A549 (cell line): ENCODE results near the gene NEDD8. TPM values are rescaled to one million over a fixed set of nuclear protein-coding genes. Genes with fewer than 3 reads are reported as not detected.

Experiments used
- ATAC-seq, 2 experiments: fragments of 200-7000 bp in 1 of 2; fragments of >200 bp in 1 of 2; cut with Nextera tagmentation in 1 of 2; cut with Tn5 transposase in 1 of 2; 3 replicates each; pipeline versions ENCODE4 v1.8.0 to v1.9.1; 2018 to 2020; ENCODE audit warnings: mild to moderate bottlenecking in 1 of 2, moderate library complexity in 1 of 2
- CTCF ChIA-PET: fragments of 300-600 bp; sonication (Branson Sonifier 250); formaldehyde crosslinking; extraction: SDS; loops from one replicate; lab custom pipeline; 2021; ENCODE audit warnings: antibody characterized with exemption, inconsistent platforms; lab: Yijun Ruan, JAX
- POLR2A ChIA-PET: fragments of 350-600 bp; formaldehyde crosslinking; extraction: SDS; loops from one replicate; lab custom pipeline; 2021; ENCODE audit warnings: antibody characterized with exemption, inconsistent platforms; lab: Yijun Ruan, JAX
- DNase-seq, 2 experiments: peaks; one replicate each; pipeline versions ENCODE4 v3.0.0 to v3.0.0-alpha.2; 2011 to 2016; ENCODE audit warnings: low read depth in 1 of 2, low spot score in 1 of 2
- FAIRE-seq: peaks from 2 replicates; lab custom pipeline; 2011; peaks lifted over from hg19 to GRCh38; lab: Jason Lieb, UNC
- H3K27ac ChIP-seq, 2 experiments: fragments of >200 bp; sonication (Bioruptor Twin); formaldehyde crosslinking; 3 replicates each; pipeline ENCODE4 v1.5.1; 2016 to 2017
- H3K4me1 ChIP-seq: fragments of >200 bp; sonication (Bioruptor Twin); formaldehyde crosslinking; 3 replicates; pipeline ENCODE4 v1.6.1; 2016
- H3K4me2 ChIP-seq: fragments of >200 bp; sonication (Bioruptor Twin); formaldehyde crosslinking; 3 replicates; pipeline ENCODE4 v1.6.1; 2016
- H3K4me3 ChIP-seq: fragments of >200 bp; sonication (Bioruptor Twin); formaldehyde crosslinking; 3 replicates; pipeline ENCODE4 v1.5.1; 2016
- H3K9me3 ChIP-seq: fragments of >200 bp; sonication (Bioruptor Twin); formaldehyde crosslinking; 3 replicates; pipeline ENCODE4 v1.6.1; 2016
- BCL3 ChIP-seq: fragments of >200 bp; sonication (Bioruptor Twin); formaldehyde crosslinking; IDR thresholded peaks from 3 replicates; pipeline ENCODE4 v1.6.1; 2016
- CBX2 ChIP-seq: fragments of 200-600 bp; sonication (generic); IDR thresholded peaks from 2 replicates; pipeline ENCODE4 v1.6.1; 2016; ENCODE audit warnings: low read depth, mild to moderate bottlenecking, borderline replicate concordance
- CHD2 ChIP-seq: fragments of 150-350 bp; IDR thresholded peaks from 2 replicates; pipeline ENCODE4 v1.6.1; 2014; ENCODE audit warnings: low read length; ENCODE audit not compliant: partially characterized antibody
- CHD4 ChIP-seq: fragments of 200-600 bp; sonication (generic); IDR thresholded peaks from 2 replicates; pipeline ENCODE4 v1.6.1; 2016; ENCODE audit warnings: antibody characterized with exemption, mild to moderate bottlenecking, borderline replicate concordance
- CTCF ChIP-seq: fragments of >200 bp; sonication (Bioruptor Twin); formaldehyde crosslinking; IDR thresholded peaks from 3 replicates; pipeline ENCODE4 v1.5.1; 2016
- E2F6 ChIP-seq: IDR thresholded peaks from 2 replicates; pipeline ENCODE4 v1.6.1; 2012; ENCODE audit warnings: low read depth, borderline replicate concordance
- EHF ChIP-seq: fragments of 250-450 bp; sonication (Bioruptor Pico); IDR thresholded peaks from 2 replicates; pipeline ENCODE4 v1.5.0; 2020; ENCODE audit warnings: mild to moderate bottlenecking
- EHMT2 ChIP-seq: fragments of 200-600 bp; sonication (generic); IDR thresholded peaks from 2 replicates; pipeline ENCODE4 v1.6.1; 2016; ENCODE audit warnings: antibody characterized with exemption, low read depth, mild to moderate bottlenecking, moderate library complexity
- ESRRA ChIP-seq: fragments of 150-350 bp; IDR thresholded peaks from 2 replicates; pipeline ENCODE4 v1.6.1; 2014; ENCODE audit warnings: mild to moderate bottlenecking, low read length, borderline replicate concordance
- FOSB ChIP-seq: fragments of 250-450 bp; sonication (Bioruptor Pico); IDR thresholded peaks from 2 replicates; pipeline ENCODE4 v1.5.0; 2020; ENCODE audit warnings: mild to moderate bottlenecking, moderate library complexity
- FOSL2 ChIP-seq, 2 experiments: fragments of 450-650 bp in 1 of 2; fragments of >200 bp in 1 of 2; sonication (Bioruptor Twin) in 1 of 2; formaldehyde crosslinking; IDR thresholded peaks; 2 replicates each; pipeline versions ENCODE4 v1.5.0 to v1.6.1; 2016 to 2020; ENCODE audit warnings: mild to moderate bottlenecking in 1 of 2, moderate library complexity in 1 of 2
- GATA3 ChIP-seq: IDR thresholded peaks from 2 replicates; pipeline ENCODE4 v1.6.1; 2012; ENCODE audit warnings: borderline replicate concordance
- HES2 ChIP-seq: fragments of >200 bp; sonication (Bioruptor Twin); formaldehyde crosslinking; IDR thresholded peaks from 2 replicates; pipeline ENCODE4 v1.6.1; 2016
- HEYL ChIP-seq: fragments of 250-450 bp; sonication (Bioruptor Pico); IDR thresholded peaks from 2 replicates; pipeline ENCODE4 v1.8.0; 2021; ENCODE audit warnings: mild to moderate bottlenecking, moderate library complexity
- HMGXB4 ChIP-seq: fragments of 250-450 bp; sonication (Bioruptor Pico); IDR thresholded peaks from 2 replicates; pipeline ENCODE4 v1.5.0; 2021; ENCODE audit warnings: mild to moderate bottlenecking, moderate library complexity, borderline replicate concordance
- HOXB13 ChIP-seq: fragments of 250-450 bp; sonication (Bioruptor Pico); IDR thresholded peaks from 2 replicates; pipeline ENCODE4 v1.5.0; 2020; ENCODE audit warnings: low read depth, mild to moderate bottlenecking, moderate library complexity
- HOXB5 ChIP-seq: fragments of 250-450 bp; sonication (Bioruptor Pico); IDR thresholded peaks from 2 replicates; pipeline ENCODE4 v1.5.0; 2020; ENCODE audit warnings: mild to moderate bottlenecking, moderate library complexity
- JUNB ChIP-seq: fragments of >200 bp; sonication (Bioruptor Twin); formaldehyde crosslinking; IDR thresholded peaks from 2 replicates; pipeline ENCODE4 v1.6.1; 2016
- KDM1A ChIP-seq: fragments of 200-600 bp; sonication (generic); IDR thresholded peaks from 2 replicates; pipeline ENCODE4 v1.6.1; 2016; ENCODE audit warnings: low read depth, mild to moderate bottlenecking
- MAX ChIP-seq: IDR thresholded peaks from 2 replicates; pipeline ENCODE4 v1.6.1; 2012
- MYC ChIP-seq: IDR thresholded peaks from 2 replicates; pipeline ENCODE4 v1.6.1; 2012; ENCODE audit warnings: mild to moderate bottlenecking, inconsistent platforms, low read length, improper control_type of control experiment, borderline replicate concordance
- PBX3 ChIP-seq: IDR thresholded peaks from 2 replicates; pipeline ENCODE4 v1.6.1; 2012
- POLR2A ChIP-seq: IDR thresholded peaks from 2 replicates; pipeline ENCODE4 v1.6.1; 2012; ENCODE audit warnings: mild to moderate bottlenecking, low read length
- POLR2AphosphoS2 ChIP-seq: conservative IDR thresholded peaks from 2 replicates; pipeline ENCODE4 v1.6.1; 2012; ENCODE audit warnings: low read length, improper control_type of control experiment, inconsistent platforms
- REST ChIP-seq: fragments of 200-600 bp; sonication (generic); IDR thresholded peaks from 2 replicates; pipeline ENCODE4 v1.6.1; 2016; ENCODE audit warnings: antibody characterized with exemption, mild to moderate bottlenecking, moderate library complexity
- RNF2 ChIP-seq: fragments of 200-600 bp; sonication (generic); IDR thresholded peaks from 2 replicates; pipeline ENCODE4 v1.6.1; 2016; ENCODE audit warnings: low read depth, mild to moderate bottlenecking, antibody characterized with exemption, moderate library complexity, borderline replicate concordance
- SMC3 ChIP-seq: fragments of >200 bp; sonication (Bioruptor Twin); formaldehyde crosslinking; IDR thresholded peaks from 3 replicates; pipeline ENCODE4 v1.6.1; 2018; ENCODE audit warnings: inconsistent platforms
- SREBF2 ChIP-seq: fragments of 450-650 bp; IDR thresholded peaks from 2 replicates; pipeline ENCODE4 v1.6.1; 2014; ENCODE audit warnings: mild to moderate bottlenecking, moderate library complexity
- WGBS: methylation state at CpG from one replicate; pipeline ENCODE4 v1.1.6; 2017; ENCODE audit errors: missing lambda C conversion rate; 5-methylcytosine and 5-hydroxymethylcytosine counted together
- polyA plus RNA-seq, 4 experiments: library from polyadenylated mRNA; depleted of rRNA in 3 of 4; stranded (reverse); fragments of >200 nt; fragmentation: RNase III in 1 of 4; extraction: RNeasy Plus Mini Kit Qiagen cat#74134 plus additional on column Dnase treatment in 1 of 4; gene quantifications; 2 replicates in 3 of 4; 3 replicates in 1 of 4; pipeline ENCODE4 v1.2.3, GENCODE V29; 2011 to 2017

The NEDD8 gene
- polyA plus RNA-seq, 2 of the 4 experiments (the other 2 are of a cell fraction) = 433 to 589 TPM

GRCh38 chr14:24188251-24189058 is 43.7 kb downstream of the NEDD8 start, which contains the start of gene IPO4:
IPO4 (minus strand) TSS chr14:24188816; CDS start chr14:24188787, 29 bp downstream.
- H3K4me1 ChIP-seq = peaks cover 16% of the 10 kb centered on the region
- WGBS = 2% methylated on average over 30 of the region's 65 CpGs
- CTCF ChIA-PET = interaction anchor here (0.7 to 1.8 kb wide), 8 partner anchors 20 to 130 kb away, joined by 3 to 5 read pairs (median 3); partner anchors contain the start of genes EMC9, MDP1 and TINF2
- ATAC-seq = peak; percentile 88 to 94
- POLR2A ChIA-PET = interaction anchor here (1.1 to 1.6 kb wide), 6 partner anchors 9 to 54 kb away, joined by 4 to 16 read pairs (median 6); partner anchors contain the start of genes CHMP4A, MDP1 and TINF2
- FAIRE-seq = no peak
- H3K4me2 ChIP-seq = peak within 1 kb of the TSS; percentile 88
- DNase-seq = peak; percentile 98 to 99
- H3K9me3 ChIP-seq = no peaks in the 10 kb centered on the region
- peak within 1 kb of the TSS; percentile 97 for H3K4me3 ChIP-seq
- H3K27ac ChIP-seq = peak within 1 kb of the TSS; percentile 96 to 98
- TF ChIP-seq FOSB = no peak
- TF ChIP-seq POLR2AphosphoS2 = no peak
- no peak for TF ChIP-seq FOSL2 (IDR thresholded peaks at IDR 0.05)
- TF ChIP-seq FOSL2 (CRISPR knock-in tag; IDR thresholded peaks at IDR 0.05) = peak; percentile 62; the same call in 1 of the 2 replicates
- no peak for TF ChIP-seq HMGXB4 (CRISPR knock-in tag)
- TF ChIP-seq MAX = peak; percentile 99
- 0 out of 2 replicates have a peak, but pooled peaks have one; percentile 48 for TF ChIP-seq E2F6
- no peak for TF ChIP-seq CTCF
- TF ChIP-seq JUNB = no peak
- TF ChIP-seq GATA3 = peak; percentile 9; the same call in 1 of the 2 replicates
- TF ChIP-seq EHMT2 = no peak
- no peak for TF ChIP-seq HOXB5 (CRISPR knock-in tag)
- no peak for TF ChIP-seq CBX2
- TF ChIP-seq BCL3 = peak; percentile 74; the same call in 2 of the 3 replicates
- no peak for TF ChIP-seq CHD2
- no peak for TF ChIP-seq ESRRA
- TF ChIP-seq MYC = peak; percentile 98
- no peak; the same call in 1 of the 2 replicates for TF ChIP-seq REST
- no peak for TF ChIP-seq RNF2
- peak; percentile 54; the same call in 1 of the 2 replicates for TF ChIP-seq PBX3
- TF ChIP-seq SREBF2 = no peak
- TF ChIP-seq HES2 = no peak
- no peak for TF ChIP-seq KDM1A
- TF ChIP-seq HEYL (CRISPR knock-in tag) = no peak
- TF ChIP-seq SMC3 = no peak
- peak; percentile 81 for TF ChIP-seq POLR2A
- TF ChIP-seq CHD4 = no peak
- no peak for TF ChIP-seq HOXB13 (CRISPR knock-in tag)
- no peak for TF ChIP-seq EHF (CRISPR knock-in tag)
